HepG2 (cell line): Measurements from ENCODE around the gene CASKIN2. TPM values are rescaled to one million over a fixed set of nuclear protein-coding genes. Genes with fewer than 3 reads are reported as not detected.
A peak's percentile ranks its signal among the peaks of the same experiment; 100 is the strongest.

Experiments
- ADNP ChIP-seq: sonication (generic); formaldehyde crosslinking; IDR thresholded peaks from 2 replicates; pipeline ENCODE4 v1.4.0; 2020; ENCODE audit warnings: missing genetic modification reagents
- ARID3A ChIP-seq: IDR thresholded peaks from 2 replicates; pipeline ENCODE4 v1.6.1; 2012; ENCODE audit warnings: low read depth, low read length, improper control_type of control experiment
- BORCS8-MEF2B ChIP-seq: sonication (generic); formaldehyde crosslinking; IDR thresholded peaks from 2 replicates; pipeline ENCODE4 v1.8.0; 2022; ENCODE audit warnings: mild to moderate bottlenecking, missing genetic modification reagents
- CENPX ChIP-seq: sonication (generic); formaldehyde crosslinking; IDR thresholded peaks from 2 replicates; pipeline ENCODE4 v1.9.0; 2021; ENCODE audit warnings: mild to moderate bottlenecking, missing genetic modification reagents, moderate library complexity
- HOXA5 ChIP-seq: sonication (generic); formaldehyde crosslinking; IDR thresholded peaks from 2 replicates; pipeline ENCODE4 v1.4.0; 2020; ENCODE audit warnings: missing genetic modification reagents
- KDM5A ChIP-seq: fragments of 200-600 bp; sonication (generic); IDR thresholded peaks from 2 replicates; pipeline ENCODE4 v1.7.0; 2018; ENCODE audit warnings: antibody characterized with exemption, mild to moderate bottlenecking, low read length, borderline replicate concordance
- KDM5B ChIP-seq: sonication (generic); formaldehyde crosslinking; IDR thresholded peaks from 2 replicates; pipeline ENCODE4 v1.4.0; 2020; ENCODE audit warnings: missing genetic modification reagents, mild to moderate bottlenecking, borderline replicate concordance
- MLLT10 ChIP-seq: sonication (generic); formaldehyde crosslinking; IDR thresholded peaks from 2 replicates; pipeline ENCODE4 v1.4.0; 2020; ENCODE audit warnings: missing genetic modification reagents
- NRL ChIP-seq: sonication (generic); formaldehyde crosslinking; IDR thresholded peaks from 2 replicates; pipeline ENCODE4 v1.5.0; 2020; ENCODE audit warnings: missing genetic modification reagents, mild to moderate bottlenecking, moderate library complexity, borderline replicate concordance
- PBX2 ChIP-seq: IDR thresholded peaks from 2 replicates; pipeline ENCODE4 v1.6.1; 2016; ENCODE audit warnings: control low read depth
- POLR2G ChIP-seq: fragments of 200-400 bp; formaldehyde crosslinking; IDR thresholded peaks from 2 replicates; pipeline ENCODE4 v1.6.1; 2018; ENCODE audit warnings: mild to moderate bottlenecking, low read depth, low read length, moderate library complexity
- PRDM15 ChIP-seq: sonication (generic); formaldehyde crosslinking; IDR thresholded peaks from 2 replicates; pipeline ENCODE4 v1.4.0; 2020; ENCODE audit warnings: missing genetic modification reagents
- PRMT3 ChIP-seq: sonication (generic); formaldehyde crosslinking; IDR thresholded peaks from 2 replicates; pipeline ENCODE4 v1.8.1; 2022; ENCODE audit warnings: low read depth, mild to moderate bottlenecking, moderate library complexity, missing genetic modification reagents, borderline replicate concordance
- RNF2 ChIP-seq: fragments of 450-650 bp; conservative IDR thresholded peaks from 2 replicates; pipeline ENCODE4 v1.6.1; 2016; ENCODE audit warnings: low read depth
- SMARCC2 ChIP-seq: fragments of 450-650 bp; IDR thresholded peaks from 2 replicates; pipeline ENCODE4 v1.6.1; 2017; ENCODE audit warnings: antibody characterized with exemption, mild to moderate bottlenecking
- ZBTB20 ChIP-seq: sonication (generic); formaldehyde crosslinking; IDR thresholded peaks from 2 replicates; pipeline ENCODE4 v1.8.1; 2023; ENCODE audit warnings: missing genetic modification reagents, low read depth, mild to moderate bottlenecking, borderline replicate concordance
- ZFP90 ChIP-seq: sonication (generic); formaldehyde crosslinking; IDR thresholded peaks from 2 replicates; pipeline ENCODE4 v1.8.0; 2022; ENCODE audit warnings: missing genetic modification reagents, mild to moderate bottlenecking, inconsistent platforms, borderline replicate concordance
- ZNF446 ChIP-seq: sonication (generic); formaldehyde crosslinking; IDR thresholded peaks from 2 replicates; pipeline ENCODE4 v1.5.0; 2020; ENCODE audit warnings: mild to moderate bottlenecking, missing genetic modification reagents
- ZNF782 ChIP-seq: sonication (generic); formaldehyde crosslinking; IDR thresholded peaks from 2 replicates; pipeline ENCODE4 v1.4.0; 2020; ENCODE audit warnings: missing genetic modification reagents, mild to moderate bottlenecking, borderline replicate concordance
- ZNF83 ChIP-seq: sonication (generic); formaldehyde crosslinking; IDR thresholded peaks from 2 replicates; pipeline ENCODE4 v1.4.0; 2020; ENCODE audit warnings: missing genetic modification reagents, mild to moderate bottlenecking, borderline replicate concordance
- polyA plus RNA-seq, 8 experiments: library from polyadenylated mRNA; depleted of rRNA in 3 of 8; stranded (reverse) in 7 of 8; unstranded in 1 of 8; fragments of >200 nt; fragmentation: Illumina TruSeq in 4 of 8; extraction: Trizol in 4 of 8; gene quantifications; 2 replicates each; pipeline versions ENCODE4 v1.2.1 to v1.2.3, GENCODE V29; 2011 to 2016; ENCODE audit warnings: low read depth in 4 of 8, missing spikeins in 1 of 8, mixed read lengths in 1 of 8; ENCODE audit not compliant: insufficient read depth in 1 of 8
- total RNA-seq, 5 experiments: library from RNA; depleted of rRNA; stranded (reverse); fragments of >200 nt; fragmentation: Illumina TruSeq; extraction: Trizol; gene quantifications; 2 replicates each; pipeline ENCODE4 v1.2.3, GENCODE V29; 2016; ENCODE audit warnings: low read depth in 1 of 5

Gene CASKIN2
- total and polyA plus RNA-seq, 2 of the 13 experiments (the other 11 are each of a cell fraction or from before 2014, with no cell fraction given): 5.2 to 7.8 TPM

- TF ChIP-seq MLLT10 (CRISPR knock-in tag): no peak
- TF ChIP-seq RNF2: peak; percentile 47; the same call in 1 of the 2 replicates
- TF ChIP-seq HOXA5 (CRISPR knock-in tag): peak; percentile 89
- peak; percentile 74; the same call in 1 of the 2 replicates for TF ChIP-seq BORCS8-MEF2B (CRISPR knock-in tag)
- TF ChIP-seq ZBTB20 (CRISPR knock-in tag): peak; percentile 37; the same call in 1 of the 2 replicates
- TF ChIP-seq POLR2G: peak; percentile 77
- TF ChIP-seq SMARCC2: no peak
- peak; percentile 88; the same call in 1 of the 2 replicates for TF ChIP-seq ZNF782
- TF ChIP-seq ZFP90 (CRISPR knock-in tag): peak; percentile 88; the same call in 1 of the 2 replicates
- peak; percentile 18; the same call in 1 of the 2 replicates for TF ChIP-seq PRDM15 (CRISPR knock-in tag)
- peak; percentile 67; the same call in 1 of the 2 replicates for TF ChIP-seq NRL (CRISPR knock-in tag)
- peak; percentile 81; the same call in 1 of the 2 replicates for TF ChIP-seq PRMT3 (CRISPR knock-in tag)
- TF ChIP-seq ARID3A: no peak
- TF ChIP-seq KDM5A: peak; percentile 82
- 0 out of 2 replicates have a peak, but pooled peaks have one; percentile 30 for TF ChIP-seq PBX2 (CRISPR knock-in tag)
- no peak for TF ChIP-seq CENPX (CRISPR knock-in tag)
- no peak for TF ChIP-seq ZNF83 (CRISPR knock-in tag)
- no peak for TF ChIP-seq ADNP (CRISPR knock-in tag)
- TF ChIP-seq KDM5B (CRISPR knock-in tag): peak; percentile 80; the same call in 1 of the 2 replicates
- TF ChIP-seq ZNF446 (CRISPR knock-in tag): 0 out of 2 replicates have a peak, but pooled peaks have one; percentile 66
Observed at GRCh38 chr17:75524970-75525805, 9.9 kb upstream of the CASKIN2 start, which contains the start of gene LLGL2 (continued).
